NB4 (cell line): ENCODE data around the gene EIPR1.

ENCODE experiments used
- CTCF ChIP-seq: IDR thresholded peaks from one replicate; pipeline ENCODE4 v1.5.1; 2012; ENCODE audit warnings: low read depth, low read length
- POLR2A ChIP-seq: IDR thresholded peaks from 2 replicates; pipeline ENCODE4 v1.6.1; 2011; ENCODE audit warnings: mild to moderate bottlenecking; ENCODE audit not compliant: insufficient read length; ENCODE audit errors: extremely low read depth

GRCh38 chr2:3177891-3178577 is 199.6 kb downstream of the EIPR1 start:
- TF ChIP-seq CTCF (no peak), POLR2A (no peak)
